GM19099 (cell line): ENCODE results near the gene PLEKHO2.

Experiments used
- POLR2A ChIP-seq: IDR thresholded peaks from 3 replicates; pipeline ENCODE4 v1.6.1; 2011; ENCODE audit warnings: low read depth; ENCODE audit not compliant: insufficient read length; ENCODE audit errors: extremely low read depth

The PLEKHO2 gene

DNA sequence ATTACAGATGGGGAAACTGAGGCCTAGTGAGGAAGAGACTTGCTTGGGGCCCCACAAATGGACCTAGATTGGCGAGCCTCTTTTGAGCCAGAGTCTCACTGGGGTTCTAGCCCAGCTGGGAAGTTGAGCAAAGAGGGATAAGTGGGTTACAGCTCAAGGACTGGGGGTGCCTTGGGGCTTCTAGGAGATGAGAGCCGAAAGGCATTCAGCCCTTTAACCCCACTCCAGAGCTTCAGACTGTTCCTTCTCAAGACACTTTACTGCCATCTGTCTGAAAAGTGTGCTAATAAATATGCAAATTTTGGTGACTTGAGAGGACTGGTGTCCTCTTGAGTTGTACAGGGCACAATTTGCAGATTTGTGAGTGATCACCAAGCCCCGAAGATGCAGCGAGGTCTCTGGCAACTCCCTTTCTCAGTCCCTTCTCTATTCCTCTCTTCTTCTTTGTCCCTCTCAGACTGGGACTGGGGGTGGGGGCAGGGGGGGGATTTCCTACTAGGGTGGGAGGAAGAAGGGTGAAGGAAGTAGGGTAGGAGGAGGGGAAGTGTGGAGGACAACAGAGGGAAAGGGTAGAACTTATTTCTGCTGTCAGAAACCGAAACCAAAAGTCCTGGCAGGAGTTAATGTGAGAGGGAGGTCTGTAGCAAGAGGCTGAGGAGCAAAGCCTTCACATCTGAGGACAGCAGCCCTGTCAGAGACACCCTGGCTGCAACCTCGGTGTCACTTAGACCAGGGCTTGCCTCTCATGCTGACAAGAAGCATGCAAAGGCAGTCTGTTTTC is 53.8 kb downstream of the PLEKHO2 start:
- TF ChIP-seq POLR2A = peak; percentile 74

DNA sequence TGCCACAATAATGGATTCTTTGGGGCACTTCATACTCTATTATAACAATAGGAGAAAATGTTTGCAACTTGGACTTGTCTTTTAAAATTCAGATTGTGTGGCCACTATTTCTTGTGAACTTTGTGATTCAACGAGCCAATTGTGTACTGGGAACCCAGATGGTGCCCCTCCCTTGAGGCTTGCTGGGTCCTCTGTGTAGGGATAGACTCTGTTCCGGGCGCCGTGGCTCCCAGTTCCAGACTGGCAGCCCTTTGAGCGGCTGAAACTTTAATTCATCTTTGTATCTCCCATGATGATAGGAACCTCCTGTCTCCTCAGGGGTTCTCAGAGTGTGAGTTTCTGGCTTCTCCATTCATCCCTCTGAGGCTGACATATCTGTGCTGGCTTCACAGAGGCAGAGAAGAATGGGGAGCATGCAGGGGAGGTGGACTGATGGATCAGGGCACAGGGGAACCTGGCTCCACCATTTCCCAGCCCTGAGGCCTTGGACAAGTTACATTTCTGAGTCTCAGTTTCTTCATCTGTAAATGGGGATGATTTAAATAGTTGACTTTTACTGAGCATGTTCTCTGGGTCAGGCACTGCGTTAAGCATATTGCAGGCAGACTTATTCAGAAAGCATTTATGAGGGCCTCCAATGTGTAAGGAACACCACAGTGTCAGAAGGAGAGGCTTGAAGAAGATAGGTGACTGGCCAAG is 54.8 kb downstream of the PLEKHO2 start:
- TF ChIP-seq POLR2A = no peak

DNA sequence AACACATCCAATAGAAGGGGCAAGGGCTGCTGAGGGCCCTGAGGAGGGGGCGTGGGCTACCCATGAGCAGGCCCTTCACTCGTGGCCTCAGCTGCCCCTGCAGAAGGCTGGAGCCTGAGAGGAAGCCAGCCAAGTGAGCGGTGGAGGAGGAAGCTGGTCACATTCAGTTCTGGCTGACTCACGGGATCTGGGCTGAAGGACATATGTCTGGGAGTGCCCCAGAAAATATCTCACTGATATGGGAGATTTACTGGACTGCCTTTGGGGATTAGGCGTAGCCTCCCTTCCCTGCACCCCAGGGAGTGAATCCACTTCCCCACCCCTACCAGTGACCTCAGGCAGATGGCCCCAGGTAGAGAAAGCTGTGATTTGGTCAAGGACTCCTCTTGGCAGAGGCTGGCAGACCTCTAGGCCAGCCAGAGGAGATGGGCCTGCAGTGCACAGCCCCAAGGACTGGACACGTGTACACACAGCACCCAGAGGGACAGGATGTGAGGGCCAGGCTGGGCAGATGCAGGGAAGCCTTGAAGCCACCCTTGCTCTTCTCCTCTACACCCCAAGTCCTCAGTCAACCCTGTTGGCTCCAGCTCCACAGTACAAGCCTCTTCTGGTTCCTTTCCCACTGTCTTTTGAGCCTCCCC is 55.8 kb downstream of the PLEKHO2 start:
- TF ChIP-seq POLR2A = no peak

DNA sequence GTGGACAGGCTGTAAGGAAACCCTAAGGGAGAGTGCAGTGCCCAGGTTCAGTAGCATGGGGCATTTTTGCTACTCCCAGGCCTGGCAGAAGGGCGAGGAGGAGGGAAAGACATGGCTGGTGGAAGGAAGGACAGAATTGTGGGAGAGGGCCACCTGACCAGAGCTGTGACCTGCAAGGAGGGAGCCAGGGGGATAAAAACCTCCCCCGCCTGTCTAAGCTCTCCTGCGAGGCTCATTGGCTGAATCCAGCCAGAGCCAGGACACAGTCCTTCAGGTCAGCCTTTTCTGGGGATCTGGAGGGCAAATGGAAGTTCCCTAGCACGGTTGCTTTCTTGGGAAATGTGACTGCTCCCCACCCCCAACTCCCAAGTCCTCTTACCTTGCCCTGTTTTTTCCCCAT is 56.7 kb downstream of the PLEKHO2 start:
- TF ChIP-seq POLR2A = no peak

DNA sequence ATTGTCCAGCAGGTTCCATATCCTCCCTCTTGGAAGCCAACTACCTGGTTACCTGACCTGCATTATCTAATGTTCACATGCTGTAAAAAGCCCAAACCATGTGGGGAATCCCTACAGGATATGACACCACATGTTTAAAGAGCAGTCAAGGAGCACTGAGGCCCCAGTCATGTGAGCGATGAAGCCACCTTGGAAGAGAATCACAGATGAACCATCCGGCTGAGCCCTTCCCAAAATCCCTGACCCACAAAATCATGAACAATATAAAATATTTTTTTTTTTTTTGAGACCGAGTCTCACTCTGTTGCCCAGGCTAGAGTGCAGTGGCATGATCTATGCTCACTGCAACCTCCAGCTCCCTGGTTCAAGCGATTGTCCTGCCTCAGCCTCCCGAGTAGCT is 59.4 kb downstream of the PLEKHO2 start:
- TF ChIP-seq POLR2A = no peak

DNA sequence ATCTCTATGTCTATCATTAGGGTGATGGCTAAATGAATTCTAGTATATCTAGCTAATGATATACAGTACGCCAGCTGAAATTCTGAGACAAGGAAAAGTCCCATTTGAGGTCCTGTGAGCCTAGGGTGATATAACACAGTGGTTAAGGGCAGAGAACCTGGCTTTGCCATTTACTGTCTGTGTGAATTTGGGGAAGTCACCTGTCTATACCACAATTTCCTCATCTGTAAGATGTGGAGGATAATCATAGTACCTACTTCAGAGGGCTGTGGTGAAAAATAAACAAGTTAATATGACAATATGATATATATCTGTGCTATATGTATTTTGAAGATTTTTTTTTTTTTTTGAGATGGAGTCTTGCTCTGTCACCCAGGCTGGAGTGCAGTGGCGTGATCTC is 60.2 kb downstream of the PLEKHO2 start:
- no peak for TF ChIP-seq POLR2A

DNA sequence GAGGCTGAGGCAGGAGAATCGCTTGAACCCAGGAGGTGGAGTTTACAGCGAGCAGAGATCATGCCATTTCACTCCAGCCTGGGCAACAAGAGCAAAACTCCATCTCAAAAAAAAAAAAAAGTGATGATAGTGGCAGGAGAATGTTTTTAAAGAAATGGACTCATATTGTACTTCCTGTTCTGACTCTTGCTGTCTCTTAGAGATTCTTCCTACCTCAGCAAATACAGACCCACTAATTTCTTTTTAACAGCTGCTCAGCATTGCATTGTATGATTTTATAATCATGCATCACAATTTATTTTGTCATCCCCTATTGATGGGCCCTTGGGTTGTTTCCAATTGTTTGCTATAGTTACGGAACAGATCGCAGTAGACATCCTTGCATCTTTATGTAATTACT is 61.1 kb downstream of the PLEKHO2 start:
- no peak for TF ChIP-seq POLR2A

DNA sequence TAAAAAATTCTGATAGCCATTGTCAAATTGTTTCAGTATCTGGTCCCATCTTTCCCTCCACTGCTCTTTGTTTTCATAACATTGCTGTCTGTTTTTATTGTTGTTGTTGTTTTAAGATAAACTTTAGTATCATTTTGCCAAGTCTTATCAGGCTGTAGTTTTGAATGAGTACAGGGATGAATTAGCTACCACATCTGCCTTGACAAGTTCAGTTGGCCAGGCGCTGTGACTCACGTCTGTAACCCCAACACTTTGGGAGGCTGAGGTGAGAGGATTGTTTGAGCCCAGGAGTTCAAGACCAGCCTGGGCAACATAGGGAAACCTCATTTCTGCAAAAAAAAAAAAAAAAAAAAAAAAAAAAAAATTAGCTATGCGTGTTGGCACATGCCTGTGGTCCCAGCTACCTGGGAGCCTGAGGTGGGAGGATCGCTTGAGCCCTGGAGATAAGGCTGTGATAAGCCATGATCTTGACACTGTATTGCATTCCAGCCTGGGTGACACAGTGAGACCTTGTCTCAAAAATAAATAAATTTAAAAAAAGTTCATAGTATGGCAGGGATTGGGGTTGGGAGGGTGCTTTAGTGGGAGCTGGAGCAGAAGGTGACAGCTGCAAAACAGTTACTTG is 61.7 kb downstream of the PLEKHO2 start:
- no peak for TF ChIP-seq POLR2A

DNA sequence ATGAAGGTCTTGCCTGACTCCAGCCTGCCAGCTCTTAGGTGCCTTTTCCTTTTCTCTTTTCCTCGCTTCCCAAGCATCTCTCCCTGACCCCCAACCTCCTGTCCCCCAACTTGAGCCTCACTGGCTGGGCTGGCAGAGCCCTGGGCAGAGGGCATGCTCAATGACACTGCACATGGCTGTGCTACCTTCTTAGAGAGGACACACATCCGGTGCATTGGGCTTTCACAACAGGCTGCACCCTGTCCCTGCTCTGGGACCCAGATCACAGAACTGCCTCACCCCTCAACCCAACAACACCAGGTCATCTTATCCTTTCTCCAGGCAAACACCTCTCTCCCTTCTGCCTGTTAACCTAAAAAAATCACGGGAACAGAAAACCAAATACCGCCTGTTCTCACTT is 62.5 kb downstream of the PLEKHO2 start:
- no peak for TF ChIP-seq POLR2A

DNA sequence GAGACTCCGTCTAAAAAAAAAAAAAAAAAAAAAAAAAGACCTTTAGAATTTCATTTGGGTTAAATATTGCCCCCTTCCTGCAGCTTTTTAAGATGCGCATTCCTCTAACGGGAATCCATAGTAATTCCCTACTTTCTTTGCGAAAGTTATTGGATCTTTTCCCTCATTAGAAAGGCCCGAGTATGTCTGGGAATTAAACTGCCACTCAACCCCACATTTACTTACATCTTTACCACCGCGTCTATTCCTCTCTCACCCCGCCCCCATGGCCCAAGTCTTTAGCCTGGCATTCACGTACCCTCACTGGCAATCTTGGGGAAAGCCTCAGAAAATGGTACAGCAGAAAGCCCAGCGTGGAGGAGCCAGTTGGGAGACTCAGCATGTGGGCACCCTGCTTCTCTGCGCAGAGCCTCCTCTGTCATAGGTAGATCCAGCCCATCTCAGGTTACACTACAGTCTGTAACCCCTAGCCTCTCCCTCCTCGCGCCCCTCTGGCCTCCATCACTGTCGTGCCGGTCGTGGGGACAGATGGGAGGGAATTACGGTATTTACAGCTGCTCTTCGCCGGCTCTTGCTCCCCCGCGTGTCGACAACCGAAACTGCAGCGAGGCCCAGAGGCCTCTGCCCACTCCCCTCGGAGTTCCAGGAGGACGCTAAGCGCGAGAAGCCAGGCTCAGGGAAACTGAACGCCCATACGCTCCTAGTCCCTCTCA is 63.6 kb downstream of the PLEKHO2 start:
- no peak for TF ChIP-seq POLR2A

DNA sequence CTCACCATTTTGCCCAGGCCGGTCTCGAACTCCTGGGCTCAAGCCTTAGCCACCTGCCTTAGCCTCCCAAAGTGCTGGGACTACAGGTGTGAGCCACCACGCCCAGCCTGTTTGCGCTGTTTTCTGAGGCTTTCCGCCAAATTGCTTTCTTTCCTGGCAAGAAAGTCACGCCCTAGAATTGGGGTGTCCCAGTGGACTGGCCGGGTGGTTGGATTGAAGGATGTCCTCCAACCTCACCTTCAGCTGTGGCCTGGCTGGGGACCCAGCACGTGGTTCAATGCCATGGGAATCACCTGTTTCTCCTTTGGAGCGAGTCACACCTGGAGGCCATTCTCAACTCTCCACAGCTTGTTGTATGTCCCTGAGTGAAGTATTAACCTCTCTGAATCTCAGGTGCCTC is 64.2 kb downstream of the PLEKHO2 start:
- no peak for TF ChIP-seq POLR2A

DNA sequence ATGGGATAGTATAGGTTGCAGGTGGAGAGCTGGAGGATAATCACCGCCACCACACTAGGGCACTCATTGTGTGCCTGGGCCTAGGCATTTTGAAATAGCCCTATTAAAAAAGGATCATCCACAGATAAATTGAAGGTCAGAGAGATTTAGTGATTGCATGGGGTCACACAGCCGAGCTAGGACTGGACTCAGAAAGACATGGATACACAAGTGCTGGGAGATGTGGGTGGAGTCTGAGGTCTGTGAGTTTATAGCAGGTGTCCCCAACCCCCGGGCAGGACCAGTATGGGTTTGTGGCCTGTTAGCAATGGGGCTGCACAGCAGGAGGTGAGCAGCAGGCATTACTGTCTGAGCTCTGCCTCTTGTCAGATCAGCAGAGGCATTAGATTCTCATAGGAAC is 64.7 kb downstream of the PLEKHO2 start:
- TF ChIP-seq POLR2A = no peak

DNA sequence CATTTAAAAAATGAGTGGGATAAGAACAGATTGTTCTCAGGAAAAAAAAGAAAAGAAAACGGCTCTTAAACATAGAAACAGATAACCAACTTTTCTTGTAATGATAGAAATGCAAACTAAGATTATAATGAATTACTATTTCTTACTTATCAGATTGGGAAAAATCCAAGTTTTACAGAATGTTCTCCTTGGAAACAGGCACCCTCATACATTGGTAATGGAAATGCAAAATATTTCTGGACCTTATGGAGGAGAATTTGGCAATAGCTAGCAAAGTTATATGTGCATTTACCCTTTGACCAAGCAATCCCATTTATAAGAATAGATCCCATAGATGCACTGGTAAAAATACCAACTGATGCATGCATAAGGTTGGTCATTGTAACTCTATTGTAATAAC is 66.3 kb downstream of the PLEKHO2 start:
- TF ChIP-seq POLR2A = no peak

DNA sequence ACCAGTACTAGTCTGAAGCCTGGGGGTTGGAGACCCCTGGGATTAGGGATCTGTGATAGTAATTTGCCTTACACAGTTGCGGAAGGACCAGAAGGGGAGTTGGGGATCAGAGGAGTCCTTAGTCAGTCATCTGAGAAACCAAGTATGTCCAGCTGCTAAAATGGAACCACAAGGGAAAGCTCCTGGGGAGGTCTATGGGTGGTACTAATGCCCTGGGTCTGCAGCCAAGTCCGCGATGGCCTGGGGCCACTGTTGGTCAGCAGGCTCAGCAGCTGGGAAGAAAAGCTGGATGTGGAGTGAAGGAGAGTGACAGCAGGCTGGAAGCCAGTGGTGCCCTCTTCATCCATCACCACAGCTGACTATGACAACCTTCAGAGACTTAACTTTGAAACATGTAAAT is 67.8 kb downstream of the PLEKHO2 start:
- TF ChIP-seq POLR2A = no peak
